ENCODE data around the gene PTPN5.
A peak's percentile ranks its signal among the peaks of the same experiment; 100 is the strongest.
"Not testable (repeated sequence)": the region's sequence is repeated elsewhere in the genome, so short reads cannot be mapped to it uniquely, and the experiment has no call there.

The PTPN5 gene

GRCh38 chr11:18791207-18791968, at the start of gene PTPN5:
TSS of gene PTPN5 (minus strand) at chr11:18791798. CDS start at chr11:18771958, 19,840 bp downstream.
- TF ChIP-seq POLR2AphosphoS5 (IDR thresholded peaks at IDR 0.05; ENCODE audit: borderline replicate concordance, low read depth, low read length): no peak
- no peak for TF ChIP-seq FOXP2 (optimal IDR thresholded peaks at IDR 0.05; ENCODE audit: control extremely low read depth, extremely low read length, insufficient read depth)
- no peak for TF ChIP-seq EZH2 (IDR thresholded peaks at IDR 0.05)
- H3K9me3 ChIP-seq (ENCODE audit: low read depth, low read length): no peaks in the 10 kb centered on the region
- no peak for DNase-seq (ENCODE audit: low read depth, low spot score)
- peak within 1 kb of the TSS; percentile 75 for H3K4me3 ChIP-seq
- H3K36me3 ChIP-seq (ENCODE audit: insufficient read depth, low read length): no peaks in the 10 kb centered on the region
- H3K9ac ChIP-seq (ENCODE audit: insufficient read length): no peak within 1 kb of the TSS
- no peak within 1 kb of the TSS for H3K27ac ChIP-seq

DNA sequence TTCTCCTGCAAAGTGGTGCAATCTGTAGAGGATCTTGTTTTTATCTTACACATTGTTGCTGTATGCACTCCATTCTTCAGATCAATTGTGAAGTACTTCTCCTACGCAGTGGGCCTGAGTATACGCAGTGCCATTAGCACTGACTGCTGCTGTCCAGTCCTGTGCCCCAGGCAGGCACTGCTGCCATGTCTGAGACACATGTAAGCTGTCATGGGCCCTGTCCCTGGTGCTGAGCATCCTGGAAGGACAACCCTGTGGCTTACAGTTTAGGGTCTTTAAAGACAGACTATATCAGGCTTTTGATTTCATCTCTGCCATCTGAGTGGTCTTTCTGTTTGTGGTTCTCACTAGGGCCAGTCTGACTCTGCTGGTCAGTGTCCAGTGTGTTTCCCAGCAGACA, 44.8 kb upstream of the PTPN5 start:
- DNase-seq (ENCODE audit: low read depth, low spot score): no peak
- Histone ChIP-seq H3K9me3 (ENCODE audit: low read depth, low read length) (no peaks in the 10 kb centered on the region), H3K4me3 (no peak overlapping the region), H3K9ac (ENCODE audit: insufficient read length) (no peak overlapping the region), H3K27ac (no peak overlapping the region), H3K36me3 (ENCODE audit: insufficient read depth, low read length) (no peaks in the 10 kb centered on the region)
- TF ChIP-seq FOXP2 (optimal IDR thresholded peaks at IDR 0.05; ENCODE audit: control extremely low read depth, extremely low read length, insufficient read depth) (no peak), POLR2AphosphoS5 (IDR thresholded peaks at IDR 0.05; ENCODE audit: borderline replicate concordance, low read depth, low read length) (no peak), EZH2 (IDR thresholded peaks at IDR 0.05) (no peak)

DNA sequence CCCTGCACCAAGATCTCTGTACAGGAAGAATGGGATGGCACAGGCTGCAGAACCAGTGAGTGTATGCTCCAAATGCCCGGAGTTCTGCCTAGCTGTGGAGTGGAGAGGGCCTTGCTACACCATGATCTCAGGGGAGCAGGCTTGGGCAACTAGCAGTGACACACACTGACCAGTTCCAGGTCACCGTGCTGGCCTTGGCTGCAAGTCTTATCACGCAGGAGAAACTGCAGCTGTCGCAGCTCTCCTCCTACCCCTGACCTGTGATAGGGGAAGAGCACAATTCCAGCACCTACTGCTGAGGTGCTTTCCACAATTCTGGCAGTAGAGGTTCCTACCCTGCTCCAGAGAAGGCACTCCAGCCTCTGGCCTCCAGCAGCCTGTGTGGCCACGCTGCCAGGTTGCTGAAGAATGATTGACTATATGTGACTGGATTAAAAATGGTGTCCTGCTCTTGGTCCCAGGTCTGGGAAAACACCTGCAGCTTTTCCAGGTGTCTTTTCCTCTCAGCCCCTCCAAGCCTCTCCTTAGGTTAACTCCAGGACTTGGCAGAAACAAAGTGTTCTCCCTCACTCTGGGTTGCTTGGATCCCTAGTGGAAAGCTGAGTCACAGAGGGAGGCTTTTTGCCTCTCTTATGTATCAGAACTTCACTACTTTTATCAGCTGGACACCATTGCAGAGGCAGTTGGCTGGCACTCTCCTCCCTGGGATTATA, 43.3 kb upstream of the PTPN5 start:
- H3K27ac ChIP-seq: no peak overlapping the region
- H3K9me3 ChIP-seq (ENCODE audit: low read depth, low read length): no peaks in the 10 kb centered on the region
- no peaks in the 10 kb centered on the region for H3K36me3 ChIP-seq (ENCODE audit: insufficient read depth, low read length)
- H3K4me3 ChIP-seq: no peak overlapping the region
- no peak overlapping the region for H3K9ac ChIP-seq (ENCODE audit: insufficient read length)
- DNase-seq (ENCODE audit: low read depth, low spot score): no peak
- TF ChIP-seq EZH2 (IDR thresholded peaks at IDR 0.05) (no peak), POLR2AphosphoS5 (IDR thresholded peaks at IDR 0.05; ENCODE audit: borderline replicate concordance, low read depth, low read length) (no peak), FOXP2 (optimal IDR thresholded peaks at IDR 0.05; ENCODE audit: control extremely low read depth, extremely low read length, insufficient read depth) (no peak)

- H3K4me3 ChIP-seq; H3K27ac ChIP-seq; DNase-seq (ENCODE audit: low read depth, low spot score); H3K9me3 ChIP-seq (ENCODE audit: low read depth, low read length); H3K9ac ChIP-seq (ENCODE audit: insufficient read length); H3K36me3 ChIP-seq (ENCODE audit: insufficient read depth, low read length): not testable (repeated sequence)
Observed at GRCh38 chr11:18820160-18820559, 28.6 kb upstream of the PTPN5 start.

- Histone ChIP-seq H3K4me3 (no peak overlapping the region), H3K36me3 (ENCODE audit: insufficient read depth, low read length) (no peaks in the 10 kb centered on the region), H3K27ac (no peak overlapping the region), H3K9me3 (ENCODE audit: low read depth, low read length) (no peaks in the 10 kb centered on the region), H3K9ac (ENCODE audit: insufficient read length) (no peak overlapping the region)
- TF ChIP-seq POLR2AphosphoS5 (IDR thresholded peaks at IDR 0.05; ENCODE audit: borderline replicate concordance, low read depth, low read length): no peak
- TF ChIP-seq FOXP2 (optimal IDR thresholded peaks at IDR 0.05; ENCODE audit: control extremely low read depth, extremely low read length, insufficient read depth): no peak
- TF ChIP-seq EZH2 (IDR thresholded peaks at IDR 0.05): no peak
- DNase-seq (ENCODE audit: low read depth, low spot score): no peak
Observed at GRCh38 chr11:18804199-18804999, 12.8 kb upstream of the PTPN5 start.

DNA sequence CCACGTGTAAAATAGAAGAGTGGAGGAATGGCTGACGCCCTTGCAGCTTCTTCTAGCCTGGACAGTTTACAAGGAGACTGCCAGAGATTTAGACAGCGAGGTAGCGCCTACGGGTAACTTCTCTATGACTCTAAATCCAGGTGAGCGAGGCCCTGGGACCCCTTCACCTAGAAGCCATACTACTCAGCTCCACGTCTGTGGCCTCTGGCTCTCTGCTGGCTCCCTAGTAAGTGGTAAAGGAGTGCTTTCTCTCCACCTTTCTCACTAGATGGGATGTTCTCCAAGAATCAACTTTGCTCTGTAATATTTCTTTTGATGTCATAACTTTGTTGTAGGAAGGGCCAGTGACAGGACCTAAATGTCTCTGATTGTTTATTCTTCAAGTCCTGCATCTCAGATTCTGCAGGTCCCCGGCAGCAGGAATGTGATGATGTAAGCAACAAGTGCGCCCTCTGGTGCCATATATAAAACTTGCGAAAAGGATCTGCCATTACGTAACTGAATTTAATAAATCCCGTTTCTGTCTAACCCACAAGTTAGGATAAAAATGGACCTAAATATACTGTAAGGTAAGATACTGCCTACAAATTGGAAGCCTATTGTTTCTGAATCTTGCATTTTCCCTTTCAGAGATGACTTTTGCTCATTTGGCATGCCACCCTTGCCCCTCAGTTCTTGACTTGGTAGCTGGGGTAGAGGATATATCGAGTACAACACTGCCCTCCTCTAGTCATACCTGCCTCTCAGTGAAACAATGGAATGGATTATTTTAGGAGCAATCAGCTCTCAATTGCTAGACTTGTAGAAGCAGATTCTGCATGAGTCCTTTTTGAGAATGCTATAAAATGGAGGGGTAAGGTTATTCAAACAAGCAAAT, 11.0 kb upstream of the PTPN5 start:
- no peak overlapping the region for H3K27ac ChIP-seq
- no peak overlapping the region for H3K9ac ChIP-seq (ENCODE audit: insufficient read length)
- H3K36me3 ChIP-seq (ENCODE audit: insufficient read depth, low read length): no peaks in the 10 kb centered on the region
- no peaks in the 10 kb centered on the region for H3K9me3 ChIP-seq (ENCODE audit: low read depth, low read length)
- no peak overlapping the region for H3K4me3 ChIP-seq
- TF ChIP-seq FOXP2 (optimal IDR thresholded peaks at IDR 0.05; ENCODE audit: control extremely low read depth, extremely low read length, insufficient read depth) (no peak), EZH2 (IDR thresholded peaks at IDR 0.05) (no peak), POLR2AphosphoS5 (IDR thresholded peaks at IDR 0.05; ENCODE audit: borderline replicate concordance, low read depth, low read length) (no peak)
- DNase-seq (ENCODE audit: low read depth, low spot score): peak; percentile 65

GRCh38 chr11:18798799-18799469, 7.3 kb upstream of the PTPN5 start:
- Histone ChIP-seq H3K4me3 (no peak overlapping the region), H3K9ac (ENCODE audit: insufficient read length) (no peak overlapping the region), H3K36me3 (ENCODE audit: insufficient read depth, low read length) (no peaks in the 10 kb centered on the region), H3K9me3 (ENCODE audit: low read depth, low read length) (no peaks in the 10 kb centered on the region), H3K27ac (no peak overlapping the region)
- DNase-seq (ENCODE audit: low read depth, low spot score): no peak
- TF ChIP-seq FOXP2 (optimal IDR thresholded peaks at IDR 0.05; ENCODE audit: control extremely low read depth, extremely low read length, insufficient read depth) (no peak), EZH2 (IDR thresholded peaks at IDR 0.05) (no peak), POLR2AphosphoS5 (IDR thresholded peaks at IDR 0.05; ENCODE audit: borderline replicate concordance, low read depth, low read length) (no peak)
